Neural crest cell (in vitro differentiated cells): ENCODE results near the gene CCDC197. TPM values are rescaled to one million over a fixed set of nuclear protein-coding genes. Genes with fewer than 3 reads are reported as not detected.

Source experiments
- DNase-seq: peaks from one replicate; pipeline ENCODE4 v3.0.0; 2021; ENCODE audit warnings: low read depth, mixed read lengths, low spot score
- H3K27ac Mint-ChIP-seq: one replicate; pipeline ENCODE4 v1.8.0; 2021; ENCODE audit warnings: mild to moderate bottlenecking, mixed read lengths; ENCODE audit not compliant: unreplicated experiment
- H3K27me3 Mint-ChIP-seq: 2 replicates; pipeline ENCODE4 v1.8.0; 2021; ENCODE audit warnings: low read depth, mild to moderate bottlenecking, mixed read lengths
- H3K36me3 Mint-ChIP-seq: 2 replicates; pipeline ENCODE4 v1.8.0; 2021; ENCODE audit warnings: low read depth, mild to moderate bottlenecking, mixed read lengths
- H3K4me1 Mint-ChIP-seq: 2 replicates; pipeline ENCODE4 v1.8.0; 2021; ENCODE audit warnings: mixed read lengths
- H3K4me3 Mint-ChIP-seq: one replicate; pipeline ENCODE4 v1.8.0; 2021; ENCODE audit warnings: mild to moderate bottlenecking, mixed read lengths
- H3K9me3 Mint-ChIP-seq: 2 replicates; pipeline ENCODE4 v1.8.0; 2021; ENCODE audit warnings: mixed read lengths
- CTCF ChIP-seq: fragments of 200-600 bp; sonication (generic); conservative IDR thresholded peaks from 2 replicates; pipeline ENCODE4 v1.5.0; 2021; ENCODE audit warnings: antibody characterized with exemption, mild to moderate bottlenecking
- total RNA-seq: library from RNA; stranded (reverse); gene quantifications from 2 replicates; pipeline ENCODE4 v1.2.1, GENCODE V29; 2021

The CCDC197 gene
- total RNA-seq, 1 donor from 2014 or later, result not detected

DNA sequence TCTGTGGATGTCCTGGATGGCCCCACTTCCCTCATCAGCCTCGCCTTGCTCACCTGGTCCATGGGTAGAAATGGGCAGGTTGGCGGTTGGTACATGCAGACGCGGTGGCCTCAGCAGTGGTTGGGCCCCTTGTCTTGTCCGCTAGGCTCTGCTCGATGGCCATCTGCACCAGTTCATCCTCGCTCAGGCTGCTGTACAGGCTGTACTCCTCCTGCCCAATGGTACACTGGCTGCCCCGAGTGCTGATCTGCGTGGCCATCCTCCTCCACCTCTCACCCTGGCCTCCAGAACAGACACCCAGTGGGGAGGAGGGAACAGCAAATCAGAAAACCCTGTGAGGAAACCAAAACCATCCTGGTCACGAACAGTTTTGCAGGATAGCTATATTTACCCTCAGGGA, 32.8 kb upstream of the CCDC197 start:
- no peak for TF ChIP-seq CTCF
- no peak for DNase-seq
- Mint-ChIP-seq H3K27ac (no peak overlapping the region), H3K9me3 (peaks cover 5% of the 10 kb centered on the region), H3K27me3 (peaks cover 3% of the 10 kb centered on the region), H3K4me3 (no peak overlapping the region), H3K36me3 (no peaks in the 10 kb centered on the region), H3K4me1 (peaks cover 25% of the 10 kb centered on the region)

DNA sequence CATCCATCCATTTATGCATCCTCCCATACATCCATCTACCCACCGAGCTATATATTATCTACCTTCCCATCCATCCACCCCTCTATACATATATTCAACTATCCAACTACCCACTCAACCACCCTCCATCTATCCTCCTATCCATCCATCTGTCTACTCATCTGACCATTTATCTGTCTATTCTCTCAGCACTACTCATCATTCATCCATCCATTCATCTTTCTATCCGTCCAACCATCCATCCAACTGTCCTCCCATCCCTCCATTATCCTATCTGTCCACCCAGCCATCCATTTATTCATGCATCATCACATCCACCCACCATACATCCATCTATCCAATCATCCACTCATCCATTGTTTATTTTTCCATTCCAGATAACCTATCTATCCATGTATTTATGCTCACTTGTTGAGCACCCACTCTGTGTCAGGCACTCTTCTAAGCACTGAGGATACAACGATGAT, 32.2 kb upstream of the CCDC197 start:
- Mint-ChIP-seq H3K27ac (no peak overlapping the region), H3K27me3 (peaks cover 3% of the 10 kb centered on the region), H3K36me3 (no peaks in the 10 kb centered on the region), H3K4me3 (no peak overlapping the region), H3K4me1 (peaks cover 20% of the 10 kb centered on the region), H3K9me3 (peaks cover 5% of the 10 kb centered on the region)
- no peak for TF ChIP-seq CTCF
- no peak for DNase-seq

GRCh38 chr14:93965287-93965821, 31.7 kb upstream of the CCDC197 start:
- H3K27me3 Mint-ChIP-seq, result peaks cover 3% of the 10 kb centered on the region
- TF ChIP-seq CTCF, result no peak
- no peak overlapping the region for H3K27ac Mint-ChIP-seq

DNA sequence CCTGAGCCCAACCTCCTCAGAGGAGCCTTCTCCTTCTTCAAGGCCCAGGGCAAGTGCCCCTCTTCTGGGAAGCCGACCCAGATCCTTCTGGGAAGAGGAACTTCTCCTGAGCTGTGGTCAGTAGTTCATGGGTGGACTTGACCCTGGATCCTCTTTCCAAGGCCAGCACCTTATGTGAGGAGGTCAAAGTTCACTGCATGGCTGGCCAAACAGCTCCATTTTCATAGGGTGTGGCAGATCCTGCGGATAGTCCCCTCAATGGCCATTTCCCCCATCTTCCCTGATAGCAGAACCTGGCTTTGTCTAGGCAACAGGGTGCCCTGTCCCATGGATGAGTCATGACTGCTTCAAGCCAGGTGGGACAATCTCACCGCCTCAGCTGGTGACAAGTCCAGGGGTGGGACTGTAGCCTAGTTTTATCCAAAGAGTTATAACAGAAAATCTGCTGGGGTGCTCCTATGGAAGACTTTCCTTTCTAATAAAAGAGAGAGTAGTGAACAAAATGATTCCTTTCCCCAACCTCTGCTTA, 31.1 kb upstream of the CCDC197 start:
- TF ChIP-seq CTCF, result no peak

More at GRCh38 chr14:93965287-93965821, 31.7 kb upstream of the CCDC197 start:
- Mint-ChIP-seq H3K9me3 (peaks cover 5% of the 10 kb centered on the region), H3K4me3 (no peak overlapping the region), H3K4me1 (peaks cover 15% of the 10 kb centered on the region), H3K36me3 (no peaks in the 10 kb centered on the region)
- DNase-seq, result no peak

GRCh38 chr14:93967637-93968250, 29.4 kb upstream of the CCDC197 start:
- Mint-ChIP-seq H3K4me1 (peaks cover 10% of the 10 kb centered on the region), H3K36me3 (no peaks in the 10 kb centered on the region), H3K27ac (no peak overlapping the region), H3K4me3 (no peak overlapping the region), H3K27me3 (peaks cover 3% of the 10 kb centered on the region), H3K9me3 (peaks cover 5% of the 10 kb centered on the region)
- TF ChIP-seq CTCF, result no peak
- no peak for DNase-seq

More for the DNA sequence above, 31.1 kb upstream of the CCDC197 start:
- no peak for DNase-seq
- peaks cover 3% of the 10 kb centered on the region for H3K27me3 Mint-ChIP-seq
- H3K9me3 Mint-ChIP-seq, result peaks cover 5% of the 10 kb centered on the region
- peaks cover 14% of the 10 kb centered on the region for H3K4me1 Mint-ChIP-seq
- H3K27ac Mint-ChIP-seq, result no peak overlapping the region
- H3K36me3 Mint-ChIP-seq, result no peaks in the 10 kb centered on the region
- no peak overlapping the region for H3K4me3 Mint-ChIP-seq
